Measurements from ENCODE around the gene ATP6V1B1.
"Not testable (repeated sequence)": the region's sequence is repeated elsewhere in the genome, so short reads cannot be mapped to it uniquely, and the experiment has no call there.

ATP6V1B1 gene

GRCh38 chr2:71005271-71006202 is 69.8 kb downstream of the ATP6V1B1 start:
- no peak for DNase-seq (ENCODE audit: low read depth)

GRCh38 chr2:71006323-71006722 is 70.6 kb downstream of the ATP6V1B1 start:
- TF ChIP-seq CTCF (conservative IDR thresholded peaks at IDR 0.05; ENCODE audit: low read depth, low read length) = no peak
- H3K4me3 ChIP-seq (ENCODE audit: low read length) = no peak overlapping the region
- no peak for DNase-seq (ENCODE audit: low read depth)

More at GRCh38 chr2:71005271-71006202, 69.8 kb downstream of the ATP6V1B1 start:
- no peak overlapping the region for H3K4me3 ChIP-seq (ENCODE audit: low read length)
- TF ChIP-seq CTCF (conservative IDR thresholded peaks at IDR 0.05; ENCODE audit: low read depth, low read length) = no peak

GRCh38 chr2:71006955-71007799 is 71.5 kb downstream of the ATP6V1B1 start:
- DNase-seq (ENCODE audit: low read depth) = no peak
- peak; percentile 29 for TF ChIP-seq CTCF (conservative IDR thresholded peaks at IDR 0.05; ENCODE audit: low read depth, low read length)
- H3K4me3 ChIP-seq (ENCODE audit: low read length) = no peak overlapping the region

GRCh38 chr2:71008342-71008741 is 72.6 kb downstream of the ATP6V1B1 start:
- TF ChIP-seq CTCF (conservative IDR thresholded peaks at IDR 0.05; ENCODE audit: low read depth, low read length) = no peak
- peak; percentile 26 for DNase-seq (ENCODE audit: low read depth)
- no peak overlapping the region for H3K4me3 ChIP-seq (ENCODE audit: low read length)

- H3K4me3 ChIP-seq (ENCODE audit: low read length); DNase-seq (ENCODE audit: low read depth): not testable (repeated sequence)
Observed at GRCh38 chr2:71011786-71012185, 76.1 kb downstream of the ATP6V1B1 start.

All from retinal pigment epithelial cell (primary cell).